Ecto neural progenitor cell (in vitro differentiated cells): ENCODE data around the gene LIMA1.
"Not testable (repeated sequence)": the region's sequence is repeated elsewhere in the genome, so short reads cannot be mapped to it uniquely, and the experiment has no call there.

Experiments
- DNase-seq: peaks from one replicate; pipeline ENCODE4 v3.0.0-alpha.2; 2018; ENCODE audit warnings: low spot score

LIMA1 gene

DNA sequence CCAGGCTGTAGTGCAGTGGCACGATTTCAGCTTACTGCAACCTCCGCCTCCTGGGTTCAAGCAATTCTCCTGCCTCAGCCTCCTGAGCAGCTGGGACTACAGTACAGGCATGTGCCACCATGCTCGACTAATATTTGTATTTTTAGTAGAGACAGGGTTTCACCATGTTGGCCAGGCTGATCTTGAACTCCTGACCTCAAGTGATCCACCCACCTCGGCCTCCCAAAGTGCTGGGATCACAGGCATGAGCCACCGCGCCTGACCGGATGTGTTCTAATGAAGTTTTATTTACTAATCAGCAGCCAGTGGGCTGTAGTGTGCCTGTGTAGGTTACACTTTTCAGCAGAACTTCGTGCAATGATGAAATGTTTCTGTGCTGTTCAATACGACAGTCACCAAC is 35.7 kb downstream of the LIMA1 start:
- not testable (repeated sequence) for DNase-seq

DNA sequence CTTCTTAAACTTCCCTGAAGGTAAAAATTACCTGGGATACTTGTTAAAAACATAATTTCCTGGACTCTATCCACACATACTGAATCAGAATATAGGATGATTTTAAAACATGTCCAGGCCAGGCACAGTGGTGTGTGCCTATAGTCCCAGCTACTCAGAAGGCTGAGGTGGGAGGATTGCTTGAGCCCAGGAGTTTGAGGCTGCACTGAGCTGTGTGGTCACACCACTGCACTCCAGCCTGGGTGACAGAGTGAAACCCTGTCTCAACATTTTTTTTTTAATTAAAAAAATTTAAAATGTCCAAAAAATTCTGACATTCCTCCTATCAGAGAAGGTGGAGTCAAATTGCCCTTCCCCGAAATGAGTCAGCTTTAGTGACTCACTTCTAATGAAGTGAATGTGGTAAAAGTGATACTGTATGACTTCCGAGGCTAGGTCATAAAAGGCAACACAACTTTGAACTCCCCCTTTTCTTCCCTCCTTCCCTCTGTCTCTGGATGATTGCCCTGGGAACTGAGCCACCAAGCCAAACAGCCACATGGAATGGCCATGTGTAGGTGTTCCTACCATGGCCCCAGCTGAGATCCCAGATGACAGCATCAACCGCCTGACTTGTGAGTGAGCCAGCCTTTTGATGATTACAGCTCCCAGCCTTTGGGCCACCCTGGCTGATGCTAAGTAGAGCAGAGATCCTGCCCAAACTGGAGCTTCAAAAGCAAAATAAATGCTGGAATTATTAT is 36.3 kb downstream of the LIMA1 start:
- DNase-seq = no peak

GRCh38 chr12:50246197-50246865 is 37.0 kb downstream of the LIMA1 start:
- DNase-seq = no peak

GRCh38 chr12:50243507-50243906 is 39.8 kb downstream of the LIMA1 start:
- DNase-seq = no peak

DNA sequence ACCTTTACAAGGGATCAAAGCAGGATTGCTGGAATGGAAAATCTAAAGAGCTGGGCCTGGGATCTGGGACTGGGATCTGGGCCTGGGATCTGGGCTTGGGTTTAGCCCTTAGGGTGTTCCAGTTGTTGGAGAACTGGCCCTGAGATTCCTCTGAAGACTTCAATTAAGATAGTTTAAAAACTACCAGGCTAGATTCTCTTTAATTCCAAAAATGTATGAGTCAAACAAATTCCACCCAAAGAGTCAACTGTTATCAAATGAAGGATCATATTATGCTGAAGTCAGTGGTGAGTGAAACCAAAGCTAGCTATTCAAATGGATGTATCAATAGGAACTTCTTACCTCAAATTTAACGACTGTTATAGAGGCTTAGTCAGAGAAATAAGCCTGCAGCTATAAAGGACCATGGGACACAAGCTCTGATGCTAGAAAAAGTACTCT is 40.5 kb downstream of the LIMA1 start:
- no peak for DNase-seq

- no peak for DNase-seq
Observed at GRCh38 chr12:50241178-50241577, 42.1 kb downstream of the LIMA1 start.

DNA sequence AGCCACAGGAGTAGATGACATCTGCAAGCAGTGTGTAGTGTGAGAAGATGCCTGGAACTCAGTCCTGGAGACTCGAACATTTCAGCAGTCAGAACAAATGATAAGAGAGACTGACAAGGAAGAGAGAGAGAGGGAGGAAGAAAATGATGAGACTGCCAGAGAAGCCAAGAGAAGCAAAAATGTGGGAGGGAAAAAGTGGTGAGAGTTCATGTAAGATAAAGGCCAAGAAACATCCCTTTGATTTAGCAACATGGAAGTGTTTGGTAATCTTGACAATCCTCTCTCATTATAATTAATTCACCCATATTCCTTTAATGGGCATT is 42.6 kb downstream of the LIMA1 start:
- no peak for DNase-seq

GRCh38 chr12:50240096-50240791 is 43.1 kb downstream of the LIMA1 start:
- DNase-seq = no peak

GRCh38 chr12:50239355-50239891 is 43.9 kb downstream of the LIMA1 start:
- no peak for DNase-seq

- no peak for DNase-seq
Observed at GRCh38 chr12:50234347-50234746, 49.0 kb downstream of the LIMA1 start.

GRCh38 chr12:50232771-50233209 is 50.5 kb downstream of the LIMA1 start:
- no peak for DNase-seq

DNA sequence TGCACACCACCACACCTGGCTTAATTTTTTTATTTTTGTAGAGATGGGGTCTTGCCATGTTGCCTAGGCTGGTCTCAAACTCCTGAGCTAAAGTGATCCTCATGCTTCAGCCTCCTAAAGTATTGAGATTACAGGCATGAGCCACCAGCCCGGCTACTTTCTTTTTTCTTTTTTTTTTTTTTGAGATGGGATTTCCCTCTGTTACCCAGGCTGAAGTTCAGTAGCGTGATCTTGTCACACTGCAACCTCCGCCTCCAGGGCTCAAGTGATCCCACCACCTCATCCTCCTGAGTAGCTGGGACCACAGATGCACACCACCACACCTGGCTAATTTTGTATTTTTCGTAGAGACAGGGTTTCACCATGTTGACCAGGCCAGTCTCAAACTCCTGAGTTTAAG is 51.1 kb downstream of the LIMA1 start:
- DNase-seq = no peak

DNA sequence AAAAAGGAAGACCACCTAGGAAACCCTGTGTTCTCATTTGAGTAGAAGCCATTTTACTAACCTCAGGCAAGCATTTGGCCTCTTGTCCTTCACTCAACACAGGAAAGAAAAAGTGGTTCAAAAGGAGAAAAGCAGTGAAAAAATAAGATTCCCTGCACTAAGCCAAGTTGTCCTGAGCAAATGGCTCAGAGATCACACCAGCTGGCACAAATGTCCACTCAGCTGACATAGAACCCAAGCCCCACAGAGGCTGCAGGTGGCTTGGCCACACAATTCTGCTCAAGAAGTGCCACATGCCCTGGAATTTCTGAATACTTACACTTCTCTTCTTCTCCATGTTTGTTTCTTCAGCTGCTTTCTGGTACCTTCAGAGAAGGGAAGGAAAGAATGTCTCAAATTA is 52.0 kb downstream of the LIMA1 start:
- no peak for DNase-seq

- DNase-seq = no peak
Observed at GRCh38 chr12:50230217-50230616, 53.1 kb downstream of the LIMA1 start.

DNA sequence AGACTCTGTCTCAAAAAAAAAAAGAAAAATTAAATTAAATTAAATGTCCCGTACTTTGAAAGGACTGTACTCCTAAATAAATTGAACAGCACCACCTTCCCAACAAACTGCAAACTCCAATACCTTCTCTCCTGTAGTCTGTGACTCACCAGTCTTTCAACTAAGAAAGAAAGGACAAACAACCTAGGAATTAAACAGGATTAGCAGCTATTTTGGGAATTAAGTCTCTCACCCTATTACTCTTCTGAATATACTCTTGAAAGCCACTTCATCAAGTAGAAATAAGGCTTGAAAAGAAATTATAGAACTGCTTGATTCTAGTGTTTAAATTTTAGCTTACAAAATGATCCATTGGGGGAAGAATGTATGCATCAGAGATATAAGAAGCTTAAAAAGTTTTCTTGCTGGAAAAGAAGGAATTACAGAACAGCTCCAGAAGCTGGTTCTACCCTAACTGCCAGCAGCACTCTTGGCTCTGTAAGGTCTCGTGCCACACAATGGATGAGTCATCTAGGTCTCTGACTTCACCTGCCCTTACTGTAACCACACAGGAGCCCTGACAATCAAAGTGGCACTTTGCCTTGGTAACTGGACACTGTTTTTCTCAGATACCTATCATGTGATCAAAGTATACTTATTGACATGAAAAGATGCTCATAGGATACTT is 59.2 kb downstream of the LIMA1 start:
- DNase-seq = no peak

DNA sequence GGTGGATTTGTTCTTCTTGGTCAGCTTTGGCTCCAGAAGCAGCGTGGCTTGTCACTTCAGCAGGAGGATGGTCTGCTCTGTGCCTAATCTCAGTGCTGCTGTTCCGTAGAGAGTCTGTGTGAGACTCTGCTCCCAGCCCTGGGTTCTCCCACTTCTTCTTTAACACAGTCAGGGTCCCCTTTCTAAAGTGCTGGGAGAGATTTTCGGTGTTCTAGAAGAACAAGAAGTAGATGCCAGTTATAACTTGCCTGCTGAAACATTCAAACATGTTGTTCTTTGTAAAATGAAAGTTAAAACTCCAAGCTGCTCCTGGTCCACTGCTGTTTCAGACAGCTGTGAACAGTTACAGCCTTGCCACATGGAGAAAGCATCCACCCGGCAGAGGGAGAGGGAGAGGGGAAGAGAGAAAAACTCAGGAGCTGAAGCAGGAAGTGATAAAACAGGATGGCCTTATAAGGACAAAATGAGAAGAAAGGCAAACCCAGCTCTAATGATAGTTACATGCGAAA is 61.0 kb downstream of the LIMA1 start:
- peak; percentile 61 for DNase-seq

DNA sequence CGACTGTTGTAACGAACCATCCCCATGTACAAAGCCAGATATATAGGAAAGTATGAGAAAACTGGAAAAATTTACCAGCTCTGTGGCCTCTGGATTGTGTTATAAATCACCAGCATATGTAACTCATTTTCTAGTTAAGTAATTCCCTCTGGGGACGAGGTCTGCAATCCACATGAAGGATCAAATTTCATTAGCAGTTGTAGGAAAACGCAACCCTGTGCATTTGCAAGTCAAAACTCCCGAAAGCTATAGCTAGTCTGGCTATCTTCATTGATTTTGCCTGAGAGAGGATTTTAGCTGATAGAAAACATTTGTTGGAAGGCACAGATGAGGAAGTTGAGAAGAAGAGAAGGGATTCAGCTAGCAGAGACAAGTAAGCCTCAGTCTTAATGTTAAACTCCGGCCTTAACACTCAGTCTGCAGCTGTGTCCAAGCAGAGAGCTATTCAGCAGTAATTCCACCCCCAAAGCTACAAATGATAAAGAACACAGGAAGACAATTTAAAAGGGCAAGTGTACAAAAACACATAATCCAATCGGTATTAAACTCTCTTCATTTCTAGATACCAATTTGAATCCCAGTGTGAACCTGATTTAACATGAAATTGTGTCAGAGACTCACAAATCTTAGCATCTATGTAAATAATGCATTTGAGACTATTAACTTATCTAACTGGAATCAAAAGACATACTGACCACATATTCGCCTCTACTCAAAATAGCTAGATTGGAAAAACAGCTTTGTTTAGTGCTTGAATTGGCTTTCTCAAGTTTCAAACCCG is 61.9 kb downstream of the LIMA1 start:
- no peak for DNase-seq

DNA sequence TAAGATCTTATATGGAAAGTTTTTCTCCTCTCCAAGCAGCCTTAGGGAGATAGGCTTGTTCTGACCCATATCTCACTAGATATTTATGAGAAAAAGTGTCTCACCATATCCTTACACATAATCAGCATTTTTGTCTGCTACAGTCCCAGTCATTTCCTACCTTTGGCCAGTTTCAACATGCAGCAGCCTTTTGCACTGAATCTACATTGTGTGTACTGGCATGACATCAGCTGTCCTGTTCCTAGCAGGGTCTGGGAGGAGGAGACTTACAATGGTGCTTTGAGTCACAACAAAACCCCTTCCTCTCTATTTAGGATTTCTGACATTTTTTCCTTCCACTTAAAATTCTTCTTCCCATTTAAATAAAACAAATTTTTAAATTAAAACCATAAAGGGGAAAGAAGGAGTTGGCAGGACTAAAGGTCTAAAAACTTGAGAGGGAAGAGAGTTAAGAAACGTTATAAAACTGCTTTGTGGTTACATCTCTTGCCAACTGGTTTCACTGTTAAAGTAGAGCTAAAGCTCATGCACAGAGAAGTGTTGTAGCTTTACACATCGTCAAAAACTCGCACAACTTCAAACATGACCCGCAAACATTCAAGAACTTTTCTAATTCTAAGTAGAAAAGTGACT is 62.8 kb downstream of the LIMA1 start:
- DNase-seq = no peak

GRCh38 chr12:50219544-50219943 is 63.8 kb downstream of the LIMA1 start:
- no peak for DNase-seq

GRCh38 chr12:50219001-50219400 is 64.3 kb downstream of the LIMA1 start:
- DNase-seq = not testable (repeated sequence)

GRCh38 chr12:50218386-50218785 is 64.9 kb downstream of the LIMA1 start:
- no peak for DNase-seq
